ENCODE data around the gene TBC1D24.

DNA sequence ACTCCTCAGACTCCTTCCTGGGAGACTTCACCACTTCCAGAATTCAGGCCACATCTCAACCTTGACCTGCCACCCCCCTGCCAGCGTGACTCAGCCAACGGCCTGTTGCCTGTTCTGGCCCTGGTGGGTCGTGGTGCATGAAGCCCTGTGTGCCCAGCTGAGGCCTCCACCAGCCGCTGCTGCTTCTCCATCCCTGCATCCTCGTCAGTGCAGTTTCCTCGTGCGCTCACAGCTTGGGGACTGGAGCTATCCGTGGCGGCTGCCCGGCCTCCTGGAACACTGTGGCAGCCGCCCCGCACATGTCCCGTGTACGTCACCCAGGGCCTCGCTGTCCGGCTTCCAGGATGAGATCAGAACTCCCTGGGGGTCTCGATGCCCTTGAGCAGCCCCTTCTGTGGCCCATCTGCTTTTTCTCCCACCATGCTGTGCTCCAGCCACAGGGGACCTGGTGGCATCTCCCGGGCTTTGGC lies 23.0 kb upstream of the TBC1D24 start:
- TF ChIP-seq, protein P1, sequence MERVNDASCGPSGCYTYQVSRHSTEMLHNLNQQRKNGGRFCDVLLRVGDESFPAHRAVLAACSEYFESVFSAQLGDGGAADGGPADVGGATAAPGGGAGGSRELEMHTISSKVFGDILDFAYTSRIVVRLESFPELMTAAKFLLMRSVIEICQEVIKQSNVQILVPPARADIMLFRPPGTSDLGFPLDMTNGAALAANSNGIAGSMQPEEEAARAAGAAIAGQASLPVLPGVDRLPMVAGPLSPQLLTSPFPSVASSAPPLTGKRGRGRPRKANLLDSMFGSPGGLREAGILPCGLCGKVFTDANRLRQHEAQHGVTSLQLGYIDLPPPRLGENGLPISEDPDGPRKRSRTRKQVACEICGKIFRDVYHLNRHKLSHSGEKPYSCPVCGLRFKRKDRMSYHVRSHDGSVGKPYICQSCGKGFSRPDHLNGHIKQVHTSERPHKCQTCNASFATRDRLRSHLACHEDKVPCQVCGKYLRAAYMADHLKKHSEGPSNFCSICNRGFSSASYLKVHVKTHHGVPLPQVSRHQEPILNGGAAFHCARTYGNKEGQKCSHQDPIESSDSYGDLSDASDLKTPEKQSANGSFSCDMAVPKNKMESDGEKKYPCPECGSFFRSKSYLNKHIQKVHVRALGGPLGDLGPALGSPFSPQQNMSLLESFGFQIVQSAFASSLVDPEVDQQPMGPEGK (CRISPR knock-in tag; IDR thresholded peaks at IDR 0.05; ENCODE audit: borderline replicate concordance) = no peak
- TF ChIP-seq ZC3H10 (CRISPR knock-in tag; IDR thresholded peaks at IDR 0.05) = no peak
- no peak for TF ChIP-seq BACH2 (CRISPR knock-in tag; IDR thresholded peaks at IDR 0.05; ENCODE audit: borderline replicate concordance)
- no peak for TF ChIP-seq GLIS3 (CRISPR knock-in tag; IDR thresholded peaks at IDR 0.05)
- TF ChIP-seq TCF4 (CRISPR knock-in tag; IDR thresholded peaks at IDR 0.05; ENCODE audit: borderline replicate concordance) = no peak

Data from SK-N-SH treated with all-trans-retinoic acid at 6 μM for 48 hours (cell line).